GM18511 (cell line): ENCODE data around the gene FCGR3A.
"Not testable (repeated sequence)": the region's sequence is repeated elsewhere in the genome, so short reads cannot be mapped to it uniquely, and the experiment has no call there.

Experiments used
- ATAC-seq: cut with Tn5 transposase; IDR thresholded peaks from one replicate; pipeline ENCODE4 v1.9.1; 2021; ENCODE audit warnings: mild to moderate bottlenecking, moderate library complexity; ENCODE audit not compliant: unreplicated experiment

The FCGR3A gene

DNA sequence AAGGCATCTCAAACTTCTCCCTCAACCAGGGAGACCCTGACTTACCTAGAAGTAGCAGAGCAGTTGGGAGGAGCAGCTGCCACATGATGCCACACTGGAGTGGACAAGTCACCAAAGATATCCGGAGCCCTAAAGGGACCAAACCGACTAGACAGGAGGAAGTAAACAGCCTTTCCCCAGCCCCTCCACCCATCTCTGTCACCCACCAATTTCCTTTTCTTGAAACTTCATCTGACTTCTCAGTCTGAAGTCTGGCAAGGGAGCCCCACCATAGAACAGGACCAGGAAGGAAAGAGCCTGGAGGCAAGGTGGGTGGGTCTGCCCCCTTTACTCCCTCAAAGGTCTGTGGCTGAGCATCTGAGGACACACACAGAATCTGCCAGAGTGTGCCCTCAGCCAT, at the start of gene FCGR3A:
TSS of gene FCGR3A (minus strand) at position 167 of the 400 bp plus-strand sequence. CDS start at position 85, 82 bp downstream.
- no peak for ATAC-seq

GRCh38 chr1:161597077-161597476, 47.5 kb upstream of the FCGR3A start:
- not testable (repeated sequence) for ATAC-seq

- ATAC-seq: not testable (repeated sequence)
These were observed 46.0 kb upstream of the FCGR3A start for GRCh38 chr1:161595583-161595982.

GRCh38 chr1:161595173-161595572, 45.6 kb upstream of the FCGR3A start:
- ATAC-seq: not testable (repeated sequence)

- ATAC-seq: not testable (repeated sequence)
These were observed 44.8 kb upstream of the FCGR3A start for GRCh38 chr1:161594269-161594984.

- not testable (repeated sequence) for ATAC-seq
These were observed 43.6 kb upstream of the FCGR3A start for GRCh38 chr1:161593092-161593755.

DNA sequence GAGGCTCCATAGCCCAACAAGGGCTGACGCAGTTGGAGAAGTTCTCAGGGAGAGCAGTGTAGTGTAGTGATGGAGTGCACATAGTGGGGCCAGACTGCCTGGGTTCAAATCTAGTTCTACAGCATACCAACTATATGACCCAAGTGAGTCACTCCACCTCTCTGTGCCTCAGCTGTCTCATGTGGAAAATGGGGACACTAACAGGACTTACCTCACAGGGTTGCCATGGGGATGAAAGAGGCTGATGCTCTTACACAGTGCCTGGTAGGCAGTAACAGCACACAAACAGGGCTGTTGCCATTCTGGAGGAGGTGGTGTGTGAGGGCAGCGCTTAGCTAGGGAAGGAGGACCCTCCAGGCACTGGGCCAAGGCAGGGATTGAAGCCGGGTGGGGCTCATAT, 43.0 kb upstream of the FCGR3A start:
- not testable (repeated sequence) for ATAC-seq

- not testable (repeated sequence) for ATAC-seq
These were observed 40.3 kb upstream of the FCGR3A start for GRCh38 chr1:161589920-161590319.

- not testable (repeated sequence) for ATAC-seq
These were observed 39.7 kb upstream of the FCGR3A start for GRCh38 chr1:161589365-161589764.

- not testable (repeated sequence) for ATAC-seq
These were observed 39.0 kb upstream of the FCGR3A start for GRCh38 chr1:161588596-161588995.

DNA sequence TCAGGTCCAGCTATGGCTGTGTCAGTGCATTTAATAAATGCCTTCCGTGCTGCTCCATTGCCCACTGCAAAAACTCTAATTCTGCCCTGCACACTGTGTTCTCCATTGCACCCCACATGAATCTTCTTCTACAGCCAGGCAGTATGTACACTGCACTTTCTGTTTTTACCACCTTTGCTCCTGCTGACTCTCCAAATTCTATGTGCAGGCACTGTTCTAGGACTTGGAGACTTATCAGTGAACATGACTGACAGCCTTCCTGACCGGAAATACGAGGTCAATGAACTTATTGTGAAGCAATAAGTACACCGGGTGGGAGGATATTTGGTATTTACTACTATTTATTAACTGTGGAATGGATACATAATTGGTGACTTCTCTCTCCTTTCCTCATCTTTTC, 33.3 kb upstream of the FCGR3A start:
- ATAC-seq: not testable (repeated sequence)

GRCh38 chr1:161580879-161581537, 31.4 kb upstream of the FCGR3A start:
- peak; percentile 79 for ATAC-seq

DNA sequence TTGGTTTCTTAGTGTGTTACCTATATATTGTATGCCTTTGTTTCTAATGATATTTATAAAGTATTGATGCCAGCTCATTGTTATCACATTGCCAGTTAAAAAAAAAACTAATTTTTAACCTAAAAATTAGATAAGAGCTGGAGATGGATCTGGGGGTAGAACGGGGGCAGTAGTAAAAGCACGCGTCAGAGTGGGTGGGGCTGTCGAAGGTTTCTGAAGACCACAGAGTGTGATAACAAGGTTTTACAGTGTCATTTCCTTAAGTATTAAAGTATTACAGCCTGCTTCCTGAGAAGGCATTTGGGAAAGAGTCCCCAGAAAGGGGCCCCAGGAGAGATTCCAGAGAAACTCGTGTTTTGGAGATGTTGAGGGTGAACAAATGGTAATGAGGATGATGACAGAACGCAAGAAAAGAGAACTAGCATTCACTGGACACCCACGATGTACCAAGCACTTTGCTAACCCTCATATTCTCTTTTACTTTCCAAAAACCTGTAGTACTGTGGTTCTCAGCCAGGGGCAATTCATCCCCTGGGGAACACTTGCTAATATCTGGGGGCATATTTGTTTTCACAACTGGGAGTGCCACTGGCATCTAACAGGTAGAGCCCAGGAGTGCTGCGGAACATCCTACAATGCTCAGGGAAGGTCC, 30.4 kb upstream of the FCGR3A start:
- ATAC-seq: not testable (repeated sequence)

DNA sequence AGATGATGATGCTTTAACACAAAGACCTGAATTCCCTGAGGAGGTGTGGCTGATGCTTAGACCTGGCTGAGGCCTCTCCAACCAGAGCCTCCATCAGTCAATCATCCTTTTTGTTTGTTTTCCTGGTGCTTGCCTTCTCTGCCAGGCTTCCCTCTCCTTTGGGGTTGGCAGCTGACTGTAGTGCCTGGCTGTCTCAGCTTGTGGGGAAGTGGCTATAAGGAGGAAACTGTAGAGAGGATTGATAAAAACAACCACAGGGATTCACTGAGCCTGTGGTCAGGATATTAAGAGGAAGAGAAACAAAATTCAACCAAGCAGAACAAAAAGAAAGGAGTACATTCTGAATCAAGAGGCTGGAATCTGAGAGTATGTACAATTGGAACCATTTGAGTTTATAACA, 27.1 kb upstream of the FCGR3A start:
- not testable (repeated sequence) for ATAC-seq

GRCh38 chr1:161571703-161572102, 22.1 kb upstream of the FCGR3A start:
- not testable (repeated sequence) for ATAC-seq

DNA sequence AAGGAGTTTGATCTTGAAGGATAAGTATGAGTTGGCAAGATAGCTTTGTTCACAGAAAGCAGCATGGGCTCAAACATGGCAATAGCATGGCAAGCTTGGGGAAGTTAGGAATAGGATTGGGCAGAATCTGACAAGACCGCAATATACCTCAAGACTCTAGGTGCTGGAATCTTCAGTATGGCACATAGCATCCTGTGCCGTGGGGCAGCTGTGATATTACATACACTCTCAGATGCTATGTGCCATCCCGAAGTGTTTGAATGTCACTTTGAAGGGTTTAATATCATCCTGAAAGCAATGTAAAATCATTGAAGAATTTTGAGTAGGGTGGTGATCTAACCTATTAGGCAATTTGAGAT, 17.0 kb upstream of the FCGR3A start:
- ATAC-seq: not testable (repeated sequence)

DNA sequence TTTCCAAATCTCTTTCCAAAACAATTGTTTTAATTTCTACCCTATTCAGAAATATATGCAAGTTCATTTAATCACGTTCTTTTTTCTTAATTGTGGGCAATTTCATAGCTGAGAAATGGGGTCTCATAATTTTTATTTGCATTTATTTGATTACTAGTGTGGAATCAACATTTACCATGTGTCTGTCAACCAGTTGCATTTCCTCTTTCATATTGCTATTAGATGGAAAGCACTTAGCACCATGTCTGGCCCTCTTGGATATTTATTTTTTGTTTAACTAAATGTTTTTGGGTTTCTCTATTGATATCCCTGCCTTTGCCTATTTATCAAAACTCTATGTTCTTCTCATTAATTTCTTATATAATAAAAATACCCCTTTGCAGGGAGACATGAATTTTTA, 13.9 kb upstream of the FCGR3A start:
- not testable (repeated sequence) for ATAC-seq

DNA sequence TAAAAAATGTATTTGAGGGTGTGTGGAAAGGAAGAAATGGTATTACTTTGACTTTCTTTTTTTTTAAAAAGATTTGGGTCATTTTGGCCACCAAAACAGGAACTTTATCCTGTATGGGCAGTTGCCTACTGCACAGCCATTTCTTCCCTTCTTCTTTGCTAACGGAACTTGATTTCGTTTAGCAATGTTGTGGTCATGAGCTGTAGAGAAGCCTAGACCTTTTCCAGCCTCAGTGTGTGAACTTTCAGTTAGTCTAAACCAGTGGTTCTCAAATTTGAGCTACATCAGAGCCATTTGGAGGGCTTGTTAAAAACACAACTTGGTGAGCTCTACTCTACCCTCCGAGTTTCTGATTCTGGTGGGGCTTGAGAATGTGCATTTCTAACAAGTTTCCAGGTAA, 12.8 kb upstream of the FCGR3A start:
- ATAC-seq: not testable (repeated sequence)

- ATAC-seq: peak; percentile 66
These were observed 11.5 kb upstream of the FCGR3A start for GRCh38 chr1:161560960-161561715.
